Skeletal muscle cell (primary cell): ENCODE results near the gene KCTD20.
"Not testable (repeated sequence)": the region's sequence is repeated elsewhere in the genome, so short reads cannot be mapped to it uniquely, and the experiment has no call there.

Experiments
- DNase-seq: peaks from one replicate; pipeline ENCODE4 v3.0.0-alpha.2; 2010; ENCODE audit warnings: low read depth
- H3K4me3 ChIP-seq: 2 replicates; pipeline ENCODE4 v1.5.1; 2011; ENCODE audit warnings: low read depth, mild to moderate bottlenecking, control low read depth, low read length, moderate library complexity

The KCTD20 gene

DNA sequence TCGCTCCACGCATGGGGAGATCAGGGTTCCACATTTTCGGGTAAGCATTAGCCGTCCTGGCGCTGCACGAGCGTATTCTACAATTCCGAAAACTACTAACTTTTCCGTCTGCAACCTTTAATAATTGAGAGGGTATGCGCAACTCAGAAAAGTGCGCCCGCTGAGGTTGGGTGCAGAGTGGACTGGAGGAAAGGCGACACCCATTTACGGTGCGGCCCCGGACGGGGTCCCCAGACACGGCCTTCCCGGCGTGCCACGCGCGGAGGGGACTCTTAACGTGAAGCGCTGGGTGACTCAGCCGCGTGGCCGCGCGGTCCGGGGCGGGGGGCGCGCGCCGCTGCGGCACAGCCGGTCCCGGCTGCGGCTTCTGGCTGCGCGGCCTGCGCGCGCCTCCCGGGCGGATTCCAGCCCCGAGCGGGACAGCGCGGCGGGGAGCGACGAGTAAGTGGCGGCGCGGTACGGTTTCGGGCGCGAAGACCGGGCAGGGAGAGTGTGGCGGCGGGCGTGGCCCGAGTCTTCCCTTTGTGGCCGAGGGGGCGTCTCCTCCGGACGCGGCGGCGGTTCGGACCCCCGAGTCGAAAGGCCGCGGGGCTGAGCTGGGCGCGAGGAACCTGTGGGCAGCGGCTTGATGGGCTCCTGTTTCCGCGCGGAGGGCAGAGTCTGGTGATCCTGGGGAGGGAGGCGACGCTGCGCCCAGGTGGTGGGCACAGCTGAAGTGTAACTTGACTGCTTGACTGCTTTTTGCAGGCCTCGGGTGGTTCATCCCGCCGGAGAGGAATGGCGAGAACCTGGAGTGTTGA, at the start of gene KCTD20, which contains the start of gene PXT1:
KCTD20 (plus strand) TSS at position 330 of the 800 bp plus-strand sequence. CDS start 27,098 bp downstream, outside the sequence.
PXT1 (minus strand) TSS at position 184 of the 800 bp plus-strand sequence. CDS start 16,772 bp downstream, outside the sequence.
- DNase-seq: peak; percentile 81
- H3K4me3 ChIP-seq: peak within 1 kb of the TSS; percentile 75

DNA sequence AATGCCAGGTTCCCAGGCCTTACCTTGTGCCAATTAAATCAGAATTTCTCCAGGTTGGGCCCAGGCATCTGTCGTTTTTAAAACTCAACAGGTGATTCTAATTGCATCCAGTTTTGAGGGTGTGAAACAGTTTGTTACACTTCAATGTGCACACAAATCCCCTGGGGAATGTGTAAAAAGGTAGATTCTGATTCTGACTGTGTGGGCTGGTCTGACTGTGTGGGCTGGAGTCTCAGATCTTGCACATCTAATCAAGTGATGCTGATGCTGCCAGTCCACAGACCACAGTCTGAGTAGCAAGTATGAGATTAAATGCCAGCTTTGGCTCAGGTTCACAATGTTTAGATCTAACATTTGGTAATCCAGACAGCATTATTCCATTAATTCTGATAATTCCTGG, 42.8 kb upstream of the KCTD20 start:
- no peak for DNase-seq

DNA sequence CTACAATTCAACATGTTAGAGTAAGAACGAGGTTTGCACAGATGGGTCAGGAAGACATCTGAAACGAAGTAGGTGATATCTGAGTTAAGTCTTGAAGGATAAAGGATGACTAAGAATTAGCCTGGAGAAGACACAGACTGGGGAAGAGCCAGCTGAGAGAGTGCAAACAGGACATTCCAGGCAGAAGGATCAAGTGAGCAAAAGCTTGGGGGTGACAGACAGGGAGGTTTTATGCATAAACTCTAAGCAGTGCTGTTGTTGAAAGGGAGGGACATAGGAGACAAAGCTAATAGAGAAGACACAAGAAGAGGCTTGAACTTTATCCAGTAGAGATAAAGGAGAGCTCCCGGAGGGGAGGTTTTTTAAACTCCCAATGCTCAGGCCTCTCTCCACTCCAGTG, 40.3 kb upstream of the KCTD20 start:
- no peak for DNase-seq
- no peak overlapping the region for H3K4me3 ChIP-seq

More for the DNA sequence above, 42.8 kb upstream of the KCTD20 start:
- no peak overlapping the region for H3K4me3 ChIP-seq

DNA sequence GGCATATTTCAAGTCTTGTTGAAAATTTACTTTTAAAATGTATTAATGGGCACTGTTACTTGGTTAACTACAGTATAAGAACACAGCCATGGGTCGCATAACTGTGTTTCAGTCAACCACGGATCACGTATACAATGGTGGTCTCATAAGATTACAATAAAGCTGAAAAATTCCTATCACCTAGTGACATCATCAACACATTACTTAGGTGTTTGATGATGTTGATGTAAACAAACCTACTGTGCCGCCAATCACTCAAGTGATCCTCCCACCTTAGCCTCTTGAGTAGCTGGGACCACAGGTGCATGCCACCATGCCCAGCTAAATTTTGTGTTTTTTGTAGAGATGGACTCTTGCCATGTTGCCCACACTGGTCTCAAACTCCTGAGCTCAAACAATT, 38.6 kb upstream of the KCTD20 start:
- DNase-seq: no peak
- no peak overlapping the region for H3K4me3 ChIP-seq

DNA sequence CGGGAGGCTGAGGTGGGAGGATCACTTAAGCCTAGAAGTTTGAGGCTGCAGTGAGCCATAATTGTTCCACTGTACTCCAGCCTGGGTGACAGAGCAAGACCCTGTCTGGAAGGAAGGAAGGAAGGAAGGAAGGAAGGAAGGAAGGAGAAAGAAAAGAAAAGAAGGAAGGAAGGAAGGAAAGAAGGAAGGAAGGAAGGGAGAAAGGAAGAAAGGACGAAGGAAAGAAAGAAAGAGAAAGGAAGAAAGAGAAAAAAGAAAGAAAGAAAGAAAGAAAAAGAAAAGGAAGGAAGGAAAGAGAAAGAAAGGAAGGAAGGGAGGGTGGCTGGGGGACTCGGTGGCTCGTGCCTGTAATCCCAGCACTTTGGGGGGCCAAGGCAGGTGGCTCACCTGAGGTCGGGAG, 33.1 kb upstream of the KCTD20 start:
- DNase-seq, H3K4me3 ChIP-seq: not testable (repeated sequence)

DNA sequence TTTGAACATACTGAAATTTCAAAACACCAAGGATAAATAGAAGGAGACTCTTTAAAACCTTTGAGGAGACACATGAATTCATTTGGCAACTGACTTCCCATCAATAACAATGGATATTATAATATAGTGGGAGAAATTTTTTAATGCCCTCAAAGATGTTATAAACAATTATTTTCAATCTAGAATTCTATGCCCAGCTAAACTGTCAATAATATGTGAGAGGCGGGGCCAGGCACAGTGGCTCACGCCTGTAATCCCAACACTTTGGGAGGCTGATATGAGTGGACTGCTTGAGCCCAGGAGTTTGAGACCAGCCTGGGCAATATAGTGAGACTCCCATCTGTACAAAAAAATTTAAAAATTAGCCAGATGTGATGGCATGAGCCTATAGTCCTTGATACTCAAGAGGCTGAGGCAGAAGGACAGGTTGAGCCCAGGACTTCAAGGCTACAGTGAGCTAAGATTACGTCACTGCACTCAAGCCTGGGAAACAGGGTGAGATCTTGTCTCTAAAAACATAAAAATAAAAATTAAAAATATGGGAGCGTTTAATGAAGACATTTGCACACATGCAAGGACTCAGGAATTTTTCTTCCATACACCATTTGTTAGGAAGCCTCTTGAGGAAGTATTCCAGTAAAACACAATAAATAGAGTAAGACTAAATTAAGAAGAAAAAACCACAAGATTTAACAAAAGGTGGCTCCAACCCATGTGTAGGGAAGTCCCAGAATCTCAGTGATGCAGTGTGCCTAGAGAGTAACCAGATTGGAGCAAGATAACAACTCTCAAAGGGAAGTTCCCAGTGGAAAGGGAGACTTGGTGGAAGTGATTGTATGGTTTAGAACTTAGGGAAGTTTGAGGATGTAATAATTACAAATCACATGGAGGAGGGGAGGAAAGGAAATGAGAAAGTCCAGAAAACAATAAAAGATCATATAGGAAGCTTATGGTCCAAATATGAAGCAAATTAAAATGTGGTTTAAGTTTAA, 29.0 kb upstream of the KCTD20 start:
- no peak for DNase-seq
- H3K4me3 ChIP-seq: no peak overlapping the region

DNA sequence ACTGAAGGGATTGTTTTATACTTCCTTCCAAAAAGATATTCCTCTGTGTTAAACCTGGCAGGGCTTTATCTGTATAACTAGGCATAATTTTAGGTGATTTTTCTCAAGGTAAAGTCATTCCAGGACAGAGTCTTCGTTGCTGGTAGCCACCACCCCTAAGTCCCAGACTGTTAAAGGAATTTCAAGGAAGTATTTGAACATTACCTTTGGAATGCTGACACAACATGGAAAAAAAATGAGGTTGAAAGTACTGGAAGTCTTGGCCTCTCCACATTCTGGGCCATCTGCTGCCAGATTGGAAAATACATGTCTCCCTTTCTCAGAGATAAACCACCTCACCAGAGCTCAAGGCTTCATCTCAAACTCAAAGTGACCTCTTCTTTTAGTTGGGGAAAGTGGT, 28.3 kb upstream of the KCTD20 start:
- H3K4me3 ChIP-seq: no peak overlapping the region
- DNase-seq: no peak

DNA sequence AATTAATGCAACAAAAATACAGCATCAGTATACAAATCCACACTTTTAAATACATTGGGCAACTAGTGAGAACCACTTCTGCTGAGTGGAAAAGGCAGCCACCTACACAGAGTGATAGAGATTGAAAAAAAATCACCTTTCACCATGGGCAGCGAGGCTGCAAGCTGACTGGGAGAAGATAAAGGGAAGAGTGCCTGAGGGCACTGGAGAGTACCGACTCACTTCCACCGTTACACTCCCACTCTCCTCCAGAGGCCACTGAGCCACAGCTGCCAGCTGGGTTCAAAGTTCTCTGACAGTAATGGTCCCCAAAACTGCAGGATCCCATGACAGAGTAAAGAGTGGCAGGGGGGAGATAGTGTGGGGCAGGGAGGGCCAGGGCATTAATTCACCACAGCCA, 24.2 kb upstream of the KCTD20 start:
- DNase-seq: no peak
- no peak overlapping the region for H3K4me3 ChIP-seq

DNA sequence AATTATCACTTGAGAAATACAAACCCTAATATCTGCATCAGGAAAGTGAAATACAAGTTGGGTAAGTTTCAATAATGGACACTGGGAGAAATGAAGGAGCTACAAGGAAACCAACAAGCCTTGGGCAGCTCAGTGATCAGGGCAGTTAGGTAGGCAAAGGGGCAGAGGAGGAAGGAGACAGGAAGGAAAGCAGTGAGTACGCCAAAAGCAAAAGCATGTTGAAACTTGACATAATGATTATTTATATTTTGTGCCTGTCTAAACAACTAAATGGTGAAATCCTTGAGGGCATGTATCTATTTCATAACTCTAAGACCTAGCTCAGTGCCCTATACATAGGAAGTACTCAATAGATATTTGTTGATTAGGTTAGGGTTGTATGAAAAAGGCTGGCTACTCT, 23.5 kb upstream of the KCTD20 start:
- no peak overlapping the region for H3K4me3 ChIP-seq
- DNase-seq: no peak

DNA sequence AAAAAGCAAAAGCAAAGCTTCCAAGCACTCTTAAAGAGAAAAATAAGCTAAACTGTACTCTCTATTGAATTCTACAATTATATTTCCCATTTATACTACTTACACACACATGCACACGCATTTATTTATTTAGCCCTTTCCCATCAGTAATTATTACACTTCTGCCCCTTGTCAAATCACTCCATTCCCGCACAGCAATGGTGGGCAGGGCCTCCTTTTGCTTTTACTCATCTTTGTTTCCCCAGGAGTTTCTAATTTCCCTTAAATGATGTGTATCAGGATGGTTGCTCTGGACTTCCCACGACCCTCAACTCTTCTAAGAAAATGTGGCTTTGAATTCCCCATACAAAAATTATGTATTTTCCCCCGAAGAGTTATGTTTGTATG, 20.1 kb upstream of the KCTD20 start:
- H3K4me3 ChIP-seq: peak overlapping the region; percentile 53
- DNase-seq: no peak

DNA sequence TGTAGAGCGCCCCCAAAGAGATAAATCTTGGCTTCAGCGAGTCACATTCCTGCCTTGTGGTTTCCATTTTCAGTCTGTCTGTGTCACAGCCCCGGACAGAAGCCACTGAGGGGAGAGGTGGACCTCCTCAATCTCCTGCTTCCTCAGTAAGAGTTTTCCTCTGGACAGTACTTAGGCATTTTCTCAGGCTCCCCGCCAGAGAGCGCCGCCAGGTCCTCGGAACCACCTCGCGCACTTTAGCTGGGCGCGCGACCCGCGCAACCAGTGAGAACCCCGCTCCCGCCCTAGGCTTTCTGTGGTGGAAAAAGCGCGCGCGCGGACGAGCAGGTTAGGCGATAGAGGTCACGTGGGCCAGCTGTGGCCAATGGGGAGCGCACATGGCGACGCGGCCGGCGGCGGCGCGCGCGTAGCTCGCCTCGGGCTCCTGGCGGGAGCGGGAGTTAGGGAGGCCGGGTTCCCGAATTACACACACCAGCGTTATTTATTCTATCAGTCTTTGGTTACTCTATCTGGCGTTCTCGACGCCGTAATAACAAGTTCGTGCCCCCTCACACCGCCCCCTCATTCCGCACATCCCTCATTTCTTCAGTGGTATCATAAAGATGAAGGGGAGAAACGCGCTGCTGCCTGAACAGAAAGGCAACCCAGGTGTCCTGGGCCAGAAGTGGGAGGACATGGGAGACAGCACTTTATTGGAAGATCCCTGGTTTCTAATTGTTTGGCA, 19.5 kb upstream of the KCTD20 start:
- H3K4me3 ChIP-seq: peak overlapping the region; percentile 53
- DNase-seq: peak; percentile 91

DNA sequence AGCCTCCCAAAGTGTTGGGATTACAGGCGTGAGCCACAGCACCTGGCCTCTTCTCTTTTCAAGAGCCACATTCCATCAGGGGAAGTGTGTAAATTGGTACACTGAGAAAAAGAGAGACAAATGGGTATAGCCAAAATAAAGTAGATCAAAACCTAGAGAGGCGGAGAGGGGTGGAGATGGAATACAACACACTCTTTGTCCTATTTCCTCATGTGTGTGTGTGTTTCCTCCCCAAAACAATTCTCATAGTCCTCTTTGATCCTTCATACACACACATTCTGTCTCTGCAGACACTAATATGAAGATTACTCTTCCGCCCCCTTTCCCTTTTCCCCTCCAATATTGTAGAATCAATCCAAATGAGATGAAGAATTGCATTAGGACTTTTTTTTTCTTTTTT, 16.2 kb upstream of the KCTD20 start:
- DNase-seq: no peak
- no peak overlapping the region for H3K4me3 ChIP-seq

DNA sequence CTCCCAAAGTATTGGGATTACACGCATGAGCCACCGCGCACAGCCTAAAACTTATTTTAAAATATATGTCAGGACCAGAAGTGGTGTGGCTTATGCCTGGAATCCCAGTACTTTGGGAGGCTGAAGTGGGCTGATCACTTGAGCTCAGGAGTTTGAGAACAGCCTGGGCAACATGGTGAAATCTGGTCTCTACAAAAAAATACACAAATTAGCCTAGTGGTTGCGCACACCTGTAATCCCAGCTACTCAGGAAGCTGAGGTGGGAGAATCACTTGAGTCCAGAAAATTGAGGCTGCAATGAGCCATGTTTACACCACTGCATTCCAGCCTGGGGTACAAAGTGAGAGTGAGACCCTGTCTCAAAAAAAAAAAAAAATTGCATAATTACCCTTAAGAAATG, 13.9 kb upstream of the KCTD20 start:
- DNase-seq: no peak
- H3K4me3 ChIP-seq: no peak overlapping the region

DNA sequence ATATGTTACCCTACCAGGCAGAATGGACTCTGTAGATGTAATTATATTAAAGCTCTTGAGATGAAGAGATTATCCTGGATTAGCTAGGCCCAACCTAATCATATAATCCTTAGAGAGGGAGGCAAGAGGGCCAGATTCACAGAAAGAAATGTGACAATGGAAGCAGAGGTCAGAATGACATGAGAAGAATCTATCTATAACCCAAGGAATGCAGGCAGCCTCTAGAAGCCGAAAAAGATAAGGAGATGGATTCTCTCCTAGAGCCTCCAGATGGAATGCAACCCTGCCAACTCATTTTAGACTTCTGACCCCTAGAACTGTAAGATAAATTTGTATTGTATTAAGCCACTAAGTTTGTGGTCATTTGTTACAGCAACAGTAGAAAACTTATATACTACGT, 12.4 kb upstream of the KCTD20 start:
- H3K4me3 ChIP-seq: no peak overlapping the region

DNA sequence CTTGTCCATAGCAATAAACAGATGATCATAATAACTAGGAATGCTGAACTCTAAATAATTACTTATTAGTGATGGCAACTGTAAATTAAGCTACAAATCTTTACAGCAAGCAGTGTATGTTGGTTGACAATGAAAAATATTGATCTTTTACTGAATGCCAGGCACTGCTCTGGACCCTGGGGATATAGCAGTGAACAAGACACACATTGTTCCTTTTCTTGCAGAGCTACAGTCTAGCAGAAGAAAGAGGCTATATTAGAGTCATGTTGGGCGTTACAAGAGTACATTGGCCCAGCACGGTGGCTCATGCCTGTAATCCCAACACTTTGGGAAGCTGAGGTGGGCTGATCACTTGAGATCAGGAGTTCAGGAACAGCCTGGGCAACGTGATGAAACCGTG, 11.6 kb upstream of the KCTD20 start:
- H3K4me3 ChIP-seq: no peak overlapping the region
- no peak for DNase-seq

More for the DNA sequence above, 12.4 kb upstream of the KCTD20 start:
- DNase-seq: no peak

DNA sequence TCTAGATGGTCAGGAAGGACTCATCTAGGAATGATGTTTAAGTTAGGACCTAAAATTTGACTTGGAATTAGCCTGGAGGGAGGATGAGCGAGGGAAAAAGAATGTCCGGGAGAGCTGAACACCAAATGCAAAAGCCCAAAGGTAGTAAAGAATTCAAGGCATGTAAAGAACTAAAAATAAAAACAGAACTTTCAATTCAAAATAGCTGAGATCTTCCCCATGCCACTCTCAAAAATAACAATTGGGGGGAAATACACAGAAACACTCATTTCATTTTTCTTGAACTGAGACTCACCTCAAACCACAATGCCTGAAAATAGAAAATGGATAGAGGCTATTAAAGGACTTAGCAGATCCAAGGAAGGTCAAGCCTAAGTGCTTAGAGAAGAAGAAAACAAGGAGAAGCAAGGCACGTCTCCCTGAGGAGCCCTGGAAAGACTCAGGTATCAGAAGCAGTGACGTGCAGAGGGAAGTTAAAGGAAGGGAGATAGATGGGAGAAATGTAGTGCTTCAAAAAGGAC, 10.6 kb upstream of the KCTD20 start:
- DNase-seq: no peak
- H3K4me3 ChIP-seq: no peak overlapping the region

DNA sequence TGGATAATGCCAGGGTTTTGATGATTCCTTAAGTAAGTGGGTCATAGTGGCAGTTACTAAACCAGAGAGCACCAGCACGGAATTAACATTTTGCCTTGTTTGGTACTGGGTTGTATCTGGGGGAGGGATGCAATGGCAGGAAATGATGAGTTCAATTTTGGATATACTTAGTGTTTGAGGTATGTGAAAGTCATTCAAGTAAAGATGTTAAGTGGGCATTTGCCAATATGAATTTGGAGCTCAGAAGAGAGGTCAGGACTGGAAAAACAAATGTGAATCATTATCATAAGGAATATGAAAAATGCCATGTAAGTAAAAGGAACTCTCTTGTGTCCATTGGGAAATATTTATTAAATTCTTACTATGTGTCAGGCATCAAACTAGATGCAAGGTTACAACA, 6.3 kb upstream of the KCTD20 start:
- no peak overlapping the region for H3K4me3 ChIP-seq
- DNase-seq: no peak

DNA sequence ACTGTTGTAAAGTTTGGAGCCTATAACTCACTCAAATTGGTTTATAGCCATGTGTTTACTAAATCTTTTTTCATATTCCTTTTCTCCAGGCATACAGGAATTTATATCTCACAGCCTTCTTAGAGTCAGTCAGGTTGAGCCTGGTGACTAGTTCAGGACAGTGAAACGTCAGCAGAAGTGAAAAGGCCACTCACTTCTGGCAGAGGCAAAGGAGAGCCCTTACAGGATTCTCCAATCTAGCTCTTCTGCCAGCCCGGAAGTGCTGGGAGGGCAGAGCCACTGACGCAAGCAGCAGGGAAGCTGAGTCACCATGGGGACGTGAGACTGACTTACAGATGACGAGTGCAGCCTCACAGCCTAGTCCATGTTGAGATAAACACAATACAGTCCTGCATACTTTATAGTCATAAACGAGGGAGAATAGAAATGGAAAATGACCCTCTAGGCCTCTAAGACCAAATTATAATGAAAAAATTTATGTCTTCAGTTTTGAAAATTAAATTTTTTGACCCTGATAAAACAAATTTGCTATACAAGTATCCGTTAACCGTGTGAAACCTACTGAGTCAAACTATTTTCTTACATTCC, 1.4 kb upstream of the KCTD20 start:
- peak; percentile 99 for DNase-seq
- H3K4me3 ChIP-seq: no peak overlapping the region

DNA sequence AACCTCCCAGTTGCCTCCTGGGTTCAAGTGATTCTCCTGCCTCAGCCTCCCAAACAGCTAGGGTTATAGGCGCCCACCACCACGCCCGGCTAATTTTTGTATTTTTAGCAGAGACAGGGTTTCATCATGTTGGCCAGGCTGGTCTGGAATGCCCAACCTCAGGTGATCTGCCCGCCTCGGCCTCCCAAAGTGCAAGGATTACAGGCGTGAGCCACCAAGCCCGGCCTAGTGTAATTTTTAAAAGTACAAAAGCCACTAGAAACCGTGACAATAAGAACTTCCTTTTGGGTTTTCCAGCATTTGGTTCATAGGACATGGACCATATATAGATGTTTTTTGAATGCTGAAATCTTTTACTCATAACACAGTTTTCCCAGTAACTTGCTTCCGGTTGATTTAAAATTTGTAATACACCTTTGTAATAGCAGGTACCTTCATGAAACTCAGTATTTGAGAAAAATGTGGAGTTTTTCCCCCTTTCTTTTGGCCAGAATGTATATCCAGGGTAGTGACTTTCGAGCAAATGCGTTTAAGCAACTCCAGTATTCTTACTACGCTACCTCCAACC, 613 bp upstream of the KCTD20 start:
- DNase-seq: no peak
- peak overlapping the region; percentile 75 for H3K4me3 ChIP-seq
